Testis (tissue), 2 donors: ENCODE results near the gene C5orf58.

ENCODE experiments used
- CTCF ChIP-seq, 3 experiments: fragments of 450-650 bp in 2 of 3; fragments of 200-600 bp in 1 of 3; sonication (generic) in 1 of 3; IDR thresholded peaks; one replicate each; pipeline ENCODE4 v1.5.1; 2016 to 2019; ENCODE audit warnings: antibody characterized with exemption in 3 of 3, mild to moderate bottlenecking in 2 of 3, moderate library complexity in 1 of 3
- POLR2A ChIP-seq: fragments of 450-650 bp; IDR thresholded peaks from one replicate; pipeline ENCODE4 v1.6.1; 2017; ENCODE audit warnings: antibody characterized with exemption, mild to moderate bottlenecking, moderate library complexity

- no peak for TF ChIP-seq CTCF (IDR thresholded peaks at IDR 0.05)
- no peak for TF ChIP-seq POLR2A
These were observed 61.3 kb downstream of the C5orf58 start for GRCh38 chr5:170294057-170294456.
